Measurements from ENCODE around the gene PRSS2. TPM values are rescaled to one million over a fixed set of nuclear protein-coding genes. Genes with fewer than 3 reads are reported as not detected.

The PRSS2 gene
- total RNA-seq, 1 experiment from 2014 or later = 27.6 TPM

DNA sequence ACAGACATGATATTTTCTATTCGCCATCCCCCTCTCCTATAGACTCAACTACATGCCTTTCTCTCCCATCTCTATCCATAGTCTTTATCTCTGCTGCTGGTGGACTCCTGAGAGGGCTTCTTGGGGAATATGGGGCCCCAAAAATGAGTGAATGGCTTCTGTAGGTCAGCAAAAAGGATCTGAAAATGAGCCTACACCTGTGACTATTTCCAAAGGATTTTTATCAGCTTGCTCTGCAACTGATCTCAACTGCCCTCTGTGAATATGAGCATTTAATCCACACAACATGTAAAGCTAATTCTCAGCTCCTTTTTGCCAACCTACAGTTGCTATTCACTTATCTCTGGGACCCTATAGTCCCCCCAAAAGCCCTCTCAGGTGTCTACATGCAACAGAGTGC is 36.2 kb downstream of the PRSS2 start (continued):
- TF ChIP-seq, protein P1, sequence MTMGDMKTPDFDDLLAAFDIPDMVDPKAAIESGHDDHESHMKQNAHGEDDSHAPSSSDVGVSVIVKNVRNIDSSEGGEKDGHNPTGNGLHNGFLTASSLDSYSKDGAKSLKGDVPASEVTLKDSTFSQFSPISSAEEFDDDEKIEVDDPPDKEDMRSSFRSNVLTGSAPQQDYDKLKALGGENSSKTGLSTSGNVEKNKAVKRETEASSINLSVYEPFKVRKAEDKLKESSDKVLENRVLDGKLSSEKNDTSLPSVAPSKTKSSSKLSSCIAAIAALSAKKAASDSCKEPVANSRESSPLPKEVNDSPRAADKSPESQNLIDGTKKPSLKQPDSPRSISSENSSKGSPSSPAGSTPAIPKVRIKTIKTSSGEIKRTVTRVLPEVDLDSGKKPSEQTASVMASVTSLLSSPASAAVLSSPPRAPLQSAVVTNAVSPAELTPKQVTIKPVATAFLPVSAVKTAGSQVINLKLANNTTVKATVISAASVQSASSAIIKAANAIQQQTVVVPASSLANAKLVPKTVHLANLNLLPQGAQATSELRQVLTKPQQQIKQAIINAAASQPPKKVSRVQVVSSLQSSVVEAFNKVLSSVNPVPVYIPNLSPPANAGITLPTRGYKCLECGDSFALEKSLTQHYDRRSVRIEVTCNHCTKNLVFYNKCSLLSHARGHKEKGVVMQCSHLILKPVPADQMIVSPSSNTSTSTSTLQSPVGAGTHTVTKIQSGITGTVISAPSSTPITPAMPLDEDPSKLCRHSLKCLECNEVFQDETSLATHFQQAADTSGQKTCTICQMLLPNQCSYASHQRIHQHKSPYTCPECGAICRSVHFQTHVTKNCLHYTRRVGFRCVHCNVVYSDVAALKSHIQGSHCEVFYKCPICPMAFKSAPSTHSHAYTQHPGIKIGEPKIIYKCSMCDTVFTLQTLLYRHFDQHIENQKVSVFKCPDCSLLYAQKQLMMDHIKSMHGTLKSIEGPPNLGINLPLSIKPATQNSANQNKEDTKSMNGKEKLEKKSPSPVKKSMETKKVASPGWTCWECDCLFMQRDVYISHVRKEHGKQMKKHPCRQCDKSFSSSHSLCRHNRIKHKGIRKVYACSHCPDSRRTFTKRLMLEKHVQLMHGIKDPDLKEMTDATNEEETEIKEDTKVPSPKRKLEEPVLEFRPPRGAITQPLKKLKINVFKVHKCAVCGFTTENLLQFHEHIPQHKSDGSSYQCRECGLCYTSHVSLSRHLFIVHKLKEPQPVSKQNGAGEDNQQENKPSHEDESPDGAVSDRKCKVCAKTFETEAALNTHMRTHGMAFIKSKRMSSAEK (CRISPR knock-in tag; IDR thresholded peaks at IDR 0.05; ENCODE audit: borderline replicate concordance) = no peak
- TF ChIP-seq SP1 (CRISPR knock-in tag; conservative IDR thresholded peaks at IDR 0.05) = no peak
- TF ChIP-seq, protein P2, sequence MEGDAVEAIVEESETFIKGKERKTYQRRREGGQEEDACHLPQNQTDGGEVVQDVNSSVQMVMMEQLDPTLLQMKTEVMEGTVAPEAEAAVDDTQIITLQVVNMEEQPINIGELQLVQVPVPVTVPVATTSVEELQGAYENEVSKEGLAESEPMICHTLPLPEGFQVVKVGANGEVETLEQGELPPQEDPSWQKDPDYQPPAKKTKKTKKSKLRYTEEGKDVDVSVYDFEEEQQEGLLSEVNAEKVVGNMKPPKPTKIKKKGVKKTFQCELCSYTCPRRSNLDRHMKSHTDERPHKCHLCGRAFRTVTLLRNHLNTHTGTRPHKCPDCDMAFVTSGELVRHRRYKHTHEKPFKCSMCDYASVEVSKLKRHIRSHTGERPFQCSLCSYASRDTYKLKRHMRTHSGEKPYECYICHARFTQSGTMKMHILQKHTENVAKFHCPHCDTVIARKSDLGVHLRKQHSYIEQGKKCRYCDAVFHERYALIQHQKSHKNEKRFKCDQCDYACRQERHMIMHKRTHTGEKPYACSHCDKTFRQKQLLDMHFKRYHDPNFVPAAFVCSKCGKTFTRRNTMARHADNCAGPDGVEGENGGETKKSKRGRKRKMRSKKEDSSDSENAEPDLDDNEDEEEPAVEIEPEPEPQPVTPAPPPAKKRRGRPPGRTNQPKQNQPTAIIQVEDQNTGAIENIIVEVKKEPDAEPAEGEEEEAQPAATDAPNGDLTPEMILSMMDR (IDR thresholded peaks at IDR 0.05) = no peak
- TF ChIP-seq, protein P3, sequence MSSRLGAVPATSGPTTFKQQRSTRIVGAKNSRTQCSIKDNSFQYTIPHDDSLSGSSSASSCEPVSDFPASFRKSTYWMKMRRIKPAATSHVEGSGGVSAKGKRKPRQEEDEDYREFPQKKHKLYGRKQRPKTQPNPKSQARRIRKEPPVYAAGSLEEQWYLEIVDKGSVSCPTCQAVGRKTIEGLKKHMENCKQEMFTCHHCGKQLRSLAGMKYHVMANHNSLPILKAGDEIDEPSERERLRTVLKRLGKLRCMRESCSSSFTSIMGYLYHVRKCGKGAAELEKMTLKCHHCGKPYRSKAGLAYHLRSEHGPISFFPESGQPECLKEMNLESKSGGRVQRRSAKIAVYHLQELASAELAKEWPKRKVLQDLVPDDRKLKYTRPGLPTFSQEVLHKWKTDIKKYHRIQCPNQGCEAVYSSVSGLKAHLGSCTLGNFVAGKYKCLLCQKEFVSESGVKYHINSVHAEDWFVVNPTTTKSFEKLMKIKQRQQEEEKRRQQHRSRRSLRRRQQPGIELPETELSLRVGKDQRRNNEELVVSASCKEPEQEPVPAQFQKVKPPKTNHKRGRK (CRISPR knock-in tag; IDR thresholded peaks at IDR 0.05; ENCODE audit: borderline replicate concordance) = no peak
- TF ChIP-seq ETV6 (CRISPR knock-in tag; IDR thresholded peaks at IDR 0.05) = no peak
- no peak for TF ChIP-seq MXD4 (CRISPR knock-in tag; IDR thresholded peaks at IDR 0.05; ENCODE audit: borderline replicate concordance)

DNA sequence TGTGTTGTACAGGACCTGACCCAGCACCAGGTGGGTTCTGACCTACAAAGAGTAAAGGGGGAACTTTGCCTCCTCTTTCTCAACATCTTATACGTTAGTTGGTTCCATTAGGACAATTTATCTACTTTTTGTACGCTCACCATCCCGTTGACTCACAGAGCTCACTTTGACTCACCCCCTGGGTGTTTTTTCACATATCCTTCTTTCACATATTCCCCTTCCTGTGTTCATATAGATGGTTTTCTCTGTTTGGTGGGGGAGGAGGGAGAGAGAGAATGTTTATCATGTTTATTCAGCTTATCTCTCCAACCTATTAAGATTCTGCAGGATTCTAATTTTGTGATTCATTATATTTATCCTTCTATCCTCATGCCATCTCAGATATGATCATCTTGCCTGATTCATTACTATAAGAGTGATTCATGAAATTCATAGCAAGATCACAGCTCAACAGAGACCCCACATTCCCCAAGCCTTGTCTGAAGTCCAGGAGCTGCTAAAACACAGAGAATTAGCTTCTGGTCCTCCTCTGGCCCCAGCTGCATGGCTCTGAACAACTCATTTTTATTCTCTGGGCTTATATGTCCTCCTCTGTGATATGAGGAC is 37.2 kb downstream of the PRSS2 start:
- H3K9me3 Mint-ChIP-seq = no peaks in the 10 kb centered on the region
- peaks cover 47% of the 10 kb centered on the region for H3K4me1 Mint-ChIP-seq
- peaks cover 18% of the 10 kb centered on the region for H3K27me3 Mint-ChIP-seq (ENCODE audit: low read depth)
- H3K27ac Mint-ChIP-seq = no peak overlapping the region
- POLR2A ChIA-PET = interaction anchor here (1.0 to 1.1 kb wide), 2 partner anchors 9 to 11 kb away, joined by 4 to 5 read pairs; no protein-coding TSS in a partner anchor
- ATAC-seq (no peak), DNase-seq (ENCODE audit: low spot score) (no peak)
- CTCF ChIA-PET = interaction anchor here (0.8 to 2.3 kb wide), 7 partner anchors 9 to 469 kb away, joined by 3 to 15 read pairs (median 4); no protein-coding TSS in a partner anchor
- H3K36me3 Mint-ChIP-seq = no peaks in the 10 kb centered on the region; the same call in 1 of the 2 replicates
- no peak overlapping the region for H3K4me3 Mint-ChIP-seq
- TF ChIP-seq, protein P4, sequence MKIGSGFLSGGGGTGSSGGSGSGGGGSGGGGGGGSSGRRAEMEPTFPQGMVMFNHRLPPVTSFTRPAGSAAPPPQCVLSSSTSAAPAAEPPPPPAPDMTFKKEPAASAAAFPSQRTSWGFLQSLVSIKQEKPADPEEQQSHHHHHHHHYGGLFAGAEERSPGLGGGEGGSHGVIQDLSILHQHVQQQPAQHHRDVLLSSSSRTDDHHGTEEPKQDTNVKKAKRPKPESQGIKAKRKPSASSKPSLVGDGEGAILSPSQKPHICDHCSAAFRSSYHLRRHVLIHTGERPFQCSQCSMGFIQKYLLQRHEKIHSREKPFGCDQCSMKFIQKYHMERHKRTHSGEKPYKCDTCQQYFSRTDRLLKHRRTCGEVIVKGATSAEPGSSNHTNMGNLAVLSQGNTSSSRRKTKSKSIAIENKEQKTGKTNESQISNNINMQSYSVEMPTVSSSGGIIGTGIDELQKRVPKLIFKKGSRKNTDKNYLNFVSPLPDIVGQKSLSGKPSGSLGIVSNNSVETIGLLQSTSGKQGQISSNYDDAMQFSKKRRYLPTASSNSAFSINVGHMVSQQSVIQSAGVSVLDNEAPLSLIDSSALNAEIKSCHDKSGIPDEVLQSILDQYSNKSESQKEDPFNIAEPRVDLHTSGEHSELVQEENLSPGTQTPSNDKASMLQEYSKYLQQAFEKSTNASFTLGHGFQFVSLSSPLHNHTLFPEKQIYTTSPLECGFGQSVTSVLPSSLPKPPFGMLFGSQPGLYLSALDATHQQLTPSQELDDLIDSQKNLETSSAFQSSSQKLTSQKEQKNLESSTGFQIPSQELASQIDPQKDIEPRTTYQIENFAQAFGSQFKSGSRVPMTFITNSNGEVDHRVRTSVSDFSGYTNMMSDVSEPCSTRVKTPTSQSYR (CRISPR knock-in tag; IDR thresholded peaks at IDR 0.05) = no peak
- TF ChIP-seq, protein P1 (CRISPR knock-in tag; IDR thresholded peaks at IDR 0.05; ENCODE audit: borderline replicate concordance) = no peak
- TF ChIP-seq SMAD4 (CRISPR knock-in tag; IDR thresholded peaks at IDR 0.05) (no peak), FOXK1 (CRISPR knock-in tag; IDR thresholded peaks at IDR 0.05) (no peak), ELF4 (CRISPR knock-in tag; IDR thresholded peaks at IDR 0.05; ENCODE audit: low read depth) (no peak), NR3C1 (CRISPR knock-in tag; conservative IDR thresholded peaks at IDR 0.05; ENCODE audit: low read depth) (no peak), TEAD1 (CRISPR knock-in tag; IDR thresholded peaks at IDR 0.05) (no peak), ZBTB21 (CRISPR knock-in tag; IDR thresholded peaks at IDR 0.05; ENCODE audit: borderline replicate concordance) (no peak)
- TF ChIP-seq, protein P5, sequence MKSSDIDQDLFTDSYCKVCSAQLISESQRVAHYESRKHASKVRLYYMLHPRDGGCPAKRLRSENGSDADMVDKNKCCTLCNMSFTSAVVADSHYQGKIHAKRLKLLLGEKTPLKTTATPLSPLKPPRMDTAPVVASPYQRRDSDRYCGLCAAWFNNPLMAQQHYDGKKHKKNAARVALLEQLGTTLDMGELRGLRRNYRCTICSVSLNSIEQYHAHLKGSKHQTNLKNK (CRISPR knock-in tag; IDR thresholded peaks at IDR 0.05) = no peak
- TF ChIP-seq, protein P6, sequence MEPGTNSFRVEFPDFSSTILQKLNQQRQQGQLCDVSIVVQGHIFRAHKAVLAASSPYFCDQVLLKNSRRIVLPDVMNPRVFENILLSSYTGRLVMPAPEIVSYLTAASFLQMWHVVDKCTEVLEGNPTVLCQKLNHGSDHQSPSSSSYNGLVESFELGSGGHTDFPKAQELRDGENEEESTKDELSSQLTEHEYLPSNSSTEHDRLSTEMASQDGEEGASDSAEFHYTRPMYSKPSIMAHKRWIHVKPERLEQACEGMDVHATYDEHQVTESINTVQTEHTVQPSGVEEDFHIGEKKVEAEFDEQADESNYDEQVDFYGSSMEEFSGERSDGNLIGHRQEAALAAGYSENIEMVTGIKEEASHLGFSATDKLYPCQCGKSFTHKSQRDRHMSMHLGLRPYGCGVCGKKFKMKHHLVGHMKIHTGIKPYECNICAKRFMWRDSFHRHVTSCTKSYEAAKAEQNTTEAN (CRISPR knock-in tag; IDR thresholded peaks at IDR 0.05) = no peak
- TF ChIP-seq, protein P7, sequence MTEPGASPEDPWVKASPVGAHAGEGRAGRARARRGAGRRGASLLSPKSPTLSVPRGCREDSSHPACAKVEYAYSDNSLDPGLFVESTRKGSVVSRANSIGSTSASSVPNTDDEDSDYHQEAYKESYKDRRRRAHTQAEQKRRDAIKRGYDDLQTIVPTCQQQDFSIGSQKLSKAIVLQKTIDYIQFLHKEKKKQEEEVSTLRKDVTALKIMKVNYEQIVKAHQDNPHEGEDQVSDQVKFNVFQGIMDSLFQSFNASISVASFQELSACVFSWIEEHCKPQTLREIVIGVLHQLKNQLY (CRISPR knock-in tag; IDR thresholded peaks at IDR 0.05) = no peak
